ENCODE measurements around the gene CHMP1A.

The CHMP1A gene

GRCh38 chr16:89596957-89597649 is 60.4 kb downstream of the CHMP1A start:
- Histone ChIP-seq H3K27me3 (ENCODE audit: insufficient read depth, low read length) (no peaks in the 10 kb centered on the region), H3K79me2 (ENCODE audit: control insufficient read depth, insufficient read depth, low read length, poor library complexity) (no peaks in the 10 kb centered on the region)

DNA sequence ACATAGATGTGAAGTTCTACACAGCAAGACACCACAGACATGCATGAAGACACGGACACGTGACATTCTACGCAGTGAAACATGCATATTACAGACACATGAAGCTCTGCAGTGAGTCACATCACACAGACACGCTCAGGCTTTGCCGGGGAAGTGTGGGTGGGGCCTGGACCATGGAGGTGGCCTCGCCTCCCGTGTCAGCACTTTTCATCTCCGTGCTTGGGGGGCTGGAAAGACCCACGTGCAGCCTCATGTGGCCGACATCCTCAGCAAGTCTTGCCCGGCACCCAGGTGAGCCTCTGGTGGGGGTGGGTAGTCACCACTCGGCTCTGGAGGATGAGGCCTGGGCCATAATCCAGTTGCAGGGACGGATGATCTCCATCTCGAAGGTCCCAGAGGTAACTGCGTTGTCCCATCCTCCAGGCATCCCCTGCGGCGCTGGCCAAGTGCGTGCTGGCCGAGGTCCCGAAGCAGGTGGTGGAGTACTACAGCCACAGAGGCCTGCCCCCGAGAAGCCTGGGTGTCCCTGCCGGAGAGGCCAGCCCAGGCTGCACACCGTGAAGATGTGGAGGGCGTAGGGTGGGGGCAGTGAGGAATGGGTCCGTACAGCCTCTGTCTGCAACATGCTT is 61.3 kb downstream of the CHMP1A start:
- no peak for DNase-seq
- no peak overlapping the region for H2AFZ ChIP-seq (ENCODE audit: insufficient read depth, low read length, poor library complexity)
- no peak overlapping the region for H4K12ac ChIP-seq (ENCODE audit: low read depth, low read length)
- H3K27ac ChIP-seq (ENCODE audit: low read depth, low read length), result no peak overlapping the region
- H4K8ac ChIP-seq (ENCODE audit: low read depth, low read length), result no peak overlapping the region
- no peak overlapping the region for H2BK120ac ChIP-seq (ENCODE audit: insufficient read depth, low read length, poor library complexity)
- no peaks in the 10 kb centered on the region for H3K4me1 ChIP-seq (ENCODE audit: control insufficient read depth in 1 of 2, insufficient read depth in 2 of 2, low read length in 2 of 2)
- H3K18ac ChIP-seq (ENCODE audit: low read length), result no peak overlapping the region
- H3K4me3 ChIP-seq (ENCODE audit: low read depth, low read length), result no peak overlapping the region
- no peak overlapping the region for H3K9ac ChIP-seq (ENCODE audit: low read length)
- no peak overlapping the region for H4K91ac ChIP-seq (ENCODE audit: low read depth, low read length)
- WGBS (ENCODE audit: extremely low coverage, insufficient coverage, insufficient read length), result no CpG with 5 or more reads among the region's 25 CpGs
- H3K36me3 ChIP-seq (ENCODE audit: control insufficient read depth in 1 of 2, insufficient read depth in 2 of 2, low read length in 2 of 2), result no peaks in the 10 kb centered on the region
- no peak overlapping the region for H2BK5ac ChIP-seq (ENCODE audit: low read depth, low read length, poor library complexity)
- H3K14ac ChIP-seq (ENCODE audit: low read length), result no peak overlapping the region
- no peak overlapping the region for H3K4me2 ChIP-seq (ENCODE audit: low read length)
- peaks cover 3% of the 10 kb centered on the region for H3K9me3 ChIP-seq (ENCODE audit: insufficient read depth, low read depth, low read length)
- H2AK5ac ChIP-seq (ENCODE audit: low read length), result no peak overlapping the region
- no peaks in the 10 kb centered on the region for H3K79me2 ChIP-seq (ENCODE audit: control insufficient read depth, insufficient read depth, low read length, poor library complexity)
- H2BK12ac ChIP-seq (ENCODE audit: low read length), result no peak overlapping the region
- no peak overlapping the region for H3K23ac ChIP-seq (ENCODE audit: low read length)
- no peaks in the 10 kb centered on the region for H3K79me1 ChIP-seq (ENCODE audit: low read length)
- H3K27me3 ChIP-seq (ENCODE audit: insufficient read depth, low read length), result no peaks in the 10 kb centered on the region
- no peak overlapping the region for H3K4ac ChIP-seq (ENCODE audit: low read depth, low read length)

More at GRCh38 chr16:89596957-89597649, 60.4 kb downstream of the CHMP1A start:
- H3K4me2 ChIP-seq (ENCODE audit: low read length), result no peak overlapping the region
- no peak overlapping the region for H3K4me3 ChIP-seq (ENCODE audit: low read depth, low read length)
- H3K79me1 ChIP-seq (ENCODE audit: low read length), result no peaks in the 10 kb centered on the region
- H3K18ac ChIP-seq (ENCODE audit: low read length), result no peak overlapping the region
- no peak overlapping the region for H3K14ac ChIP-seq (ENCODE audit: low read length)
- H3K23ac ChIP-seq (ENCODE audit: low read length), result no peak overlapping the region
- WGBS (ENCODE audit: extremely low coverage, insufficient coverage, insufficient read length), result no CpG with 5 or more reads among the region's 19 CpGs
- no peak overlapping the region for H4K12ac ChIP-seq (ENCODE audit: low read depth, low read length)
- no peak overlapping the region for H3K4ac ChIP-seq (ENCODE audit: low read depth, low read length)
- no peak overlapping the region for H4K91ac ChIP-seq (ENCODE audit: low read depth, low read length)
- no peak overlapping the region for H3K9ac ChIP-seq (ENCODE audit: low read length)
- no peak for DNase-seq
- no peak overlapping the region for H2BK120ac ChIP-seq (ENCODE audit: insufficient read depth, low read length, poor library complexity)
- H2BK5ac ChIP-seq (ENCODE audit: low read depth, low read length, poor library complexity), result no peak overlapping the region
- peaks cover 3% of the 10 kb centered on the region in 2 experiments for H3K4me1 ChIP-seq (ENCODE audit: control insufficient read depth in 1 of 2, insufficient read depth in 2 of 2, low read length in 2 of 2)
- no peaks in the 10 kb centered on the region for H3K36me3 ChIP-seq (ENCODE audit: control insufficient read depth in 1 of 2, insufficient read depth in 2 of 2, low read length in 2 of 2)
- H2BK12ac ChIP-seq (ENCODE audit: low read length), result no peak overlapping the region
- peaks cover 2% of the 10 kb centered on the region for H3K9me3 ChIP-seq (ENCODE audit: insufficient read depth, low read depth, low read length)
- H4K8ac ChIP-seq (ENCODE audit: low read depth, low read length), result no peak overlapping the region
- no peak overlapping the region for H2AK5ac ChIP-seq (ENCODE audit: low read length)
- H2AFZ ChIP-seq (ENCODE audit: insufficient read depth, low read length, poor library complexity), result no peak overlapping the region
- no peak overlapping the region for H3K27ac ChIP-seq (ENCODE audit: low read depth, low read length)

DNA sequence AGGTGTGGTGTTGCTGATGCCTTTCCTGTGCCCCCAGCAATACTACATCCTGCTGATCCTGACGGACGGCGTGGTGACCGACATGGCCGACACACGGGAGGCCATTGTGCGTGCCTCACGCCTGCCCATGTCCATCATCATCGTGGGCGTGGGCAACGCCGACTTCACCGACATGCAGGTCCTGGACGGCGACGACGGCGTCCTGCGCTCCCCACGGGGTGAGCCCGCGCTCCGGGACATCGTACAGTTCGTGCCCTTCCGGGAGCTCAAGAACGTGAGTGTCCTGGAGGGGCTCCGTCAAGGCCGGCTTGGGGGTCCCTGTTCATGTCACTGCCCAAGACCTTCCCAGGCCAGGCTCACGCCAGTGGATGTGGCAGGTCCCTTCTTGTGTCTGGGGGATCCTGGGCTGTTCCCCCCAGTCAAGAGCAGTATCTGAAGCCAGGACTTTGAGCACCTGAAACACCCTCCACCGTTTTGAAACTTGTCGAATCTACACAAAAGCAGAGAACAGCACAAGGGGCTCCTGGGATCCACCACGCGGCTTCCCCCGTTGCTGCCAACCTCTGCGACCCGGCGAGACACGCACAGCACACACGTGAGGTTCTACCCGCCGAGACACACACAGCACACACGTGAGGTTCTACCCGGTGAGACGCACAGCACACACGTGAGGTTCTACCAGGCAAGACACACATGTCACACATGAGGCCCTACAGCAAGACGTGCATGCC is 62.0 kb downstream of the CHMP1A start:
- Histone ChIP-seq H4K12ac (ENCODE audit: low read depth, low read length) (no peak overlapping the region), H3K27me3 (ENCODE audit: insufficient read depth, low read length) (no peaks in the 10 kb centered on the region), H2AFZ (ENCODE audit: insufficient read depth, low read length, poor library complexity) (no peak overlapping the region), H3K9me3 (ENCODE audit: insufficient read depth, low read depth, low read length) (peaks cover 3% of the 10 kb centered on the region), H3K79me1 (ENCODE audit: low read length) (no peaks in the 10 kb centered on the region), H3K4me1 (ENCODE audit: control insufficient read depth in 1 of 2, insufficient read depth in 2 of 2, low read length in 2 of 2) (no peaks in the 10 kb centered on the region), H2AK5ac (ENCODE audit: low read length) (no peak overlapping the region), H3K23ac (ENCODE audit: low read length) (no peak overlapping the region), H4K91ac (ENCODE audit: low read depth, low read length) (no peak overlapping the region), H3K4me3 (ENCODE audit: low read depth, low read length) (peak overlapping the region; percentile 20), H2BK5ac (ENCODE audit: low read depth, low read length, poor library complexity) (no peak overlapping the region), H2BK120ac (ENCODE audit: insufficient read depth, low read length, poor library complexity) (no peak overlapping the region), H3K4me2 (ENCODE audit: low read length) (no peak overlapping the region), H2BK12ac (ENCODE audit: low read length) (no peak overlapping the region), H3K79me2 (ENCODE audit: control insufficient read depth, insufficient read depth, low read length, poor library complexity) (no peaks in the 10 kb centered on the region), H3K14ac (ENCODE audit: low read length) (no peak overlapping the region), H3K4ac (ENCODE audit: low read depth, low read length) (no peak overlapping the region), H3K36me3 (ENCODE audit: control insufficient read depth in 1 of 2, insufficient read depth in 2 of 2, low read length in 2 of 2) (no peaks in the 10 kb centered on the region), H3K18ac (ENCODE audit: low read length) (no peak overlapping the region), H4K8ac (ENCODE audit: low read depth, low read length) (no peak overlapping the region), H3K27ac (ENCODE audit: low read depth, low read length) (no peak overlapping the region), H3K9ac (ENCODE audit: low read length) (no peak overlapping the region)
- DNase-seq, result no peak
- no CpG with 5 or more reads among the region's 47 CpGs for WGBS (ENCODE audit: extremely low coverage, insufficient coverage, insufficient read length)

Data from trophoblast cell (in vitro differentiated cells and primary cell).